ENCODE results near the gene GALNT8. TPM values are rescaled to one million over a fixed set of nuclear protein-coding genes. Genes with fewer than 3 reads are reported as not detected.

The GALNT8 gene
- total RNA-seq, 2 experiments from 2014 or later: 0.08 TPM; not detected in 1

GRCh38 chr12:4769073-4769472 lies 48.9 kb downstream of the GALNT8 start:
- Mint-ChIP-seq H3K36me3 (no peaks in the 10 kb centered on the region), H3K27ac (no peak overlapping the region), H3K27me3 (peaks cover 3% of the 10 kb centered on the region), H3K4me3 (no peak overlapping the region), H3K9me3 (no peaks in the 10 kb centered on the region), H3K4me1 (no peaks in the 10 kb centered on the region)
- no peak for DNase-seq

GRCh38 chr12:4771172-4771959 lies 51.2 kb downstream of the GALNT8 start:
- H3K27me3 Mint-ChIP-seq: peaks cover 3% of the 10 kb centered on the region
- no peaks in the 10 kb centered on the region for H3K4me1 Mint-ChIP-seq
- H3K36me3 Mint-ChIP-seq: no peaks in the 10 kb centered on the region
- H3K4me3 Mint-ChIP-seq: no peak overlapping the region
- no peaks in the 10 kb centered on the region for H3K9me3 Mint-ChIP-seq
- H3K27ac Mint-ChIP-seq: no peak overlapping the region
- no peak for DNase-seq

GRCh38 chr12:4771960-4772566 lies 51.9 kb downstream of the GALNT8 start:
- H3K4me1 Mint-ChIP-seq: no peaks in the 10 kb centered on the region
- no peaks in the 10 kb centered on the region for H3K9me3 Mint-ChIP-seq
- no peak overlapping the region for H3K4me3 Mint-ChIP-seq
- H3K27ac Mint-ChIP-seq: no peak overlapping the region
- no peaks in the 10 kb centered on the region for H3K36me3 Mint-ChIP-seq
- peaks cover 3% of the 10 kb centered on the region for H3K27me3 Mint-ChIP-seq
- no peak for DNase-seq

- peaks cover 2% of the 10 kb centered on the region for H3K27me3 Mint-ChIP-seq
- no peaks in the 10 kb centered on the region for H3K36me3 Mint-ChIP-seq
- H3K4me1 Mint-ChIP-seq: no peaks in the 10 kb centered on the region
- H3K27ac Mint-ChIP-seq: no peak overlapping the region
- H3K9me3 Mint-ChIP-seq: no peaks in the 10 kb centered on the region
- no peak overlapping the region for H3K4me3 Mint-ChIP-seq
- no peak for DNase-seq
These were observed 55.7 kb downstream of the GALNT8 start for GRCh38 chr12:4775936-4776335.

GRCh38 chr12:4779749-4780148 lies 59.5 kb downstream of the GALNT8 start:
- no peaks in the 10 kb centered on the region for H3K27me3 Mint-ChIP-seq
- no peak overlapping the region for H3K4me3 Mint-ChIP-seq
- no peaks in the 10 kb centered on the region for H3K4me1 Mint-ChIP-seq
- no peaks in the 10 kb centered on the region for H3K9me3 Mint-ChIP-seq
- no peak for DNase-seq
- no peak overlapping the region for H3K27ac Mint-ChIP-seq
- no peaks in the 10 kb centered on the region for H3K36me3 Mint-ChIP-seq

GRCh38 chr12:4780641-4781611 lies 60.7 kb downstream of the GALNT8 start:
- Mint-ChIP-seq H3K36me3 (no peaks in the 10 kb centered on the region), H3K9me3 (no peaks in the 10 kb centered on the region), H3K4me3 (no peak overlapping the region), H3K4me1 (no peaks in the 10 kb centered on the region), H3K27ac (no peak overlapping the region), H3K27me3 (no peaks in the 10 kb centered on the region)
- no peak for DNase-seq

GRCh38 chr12:4784404-4785054 lies 64.3 kb downstream of the GALNT8 start:
- H3K9me3 Mint-ChIP-seq: no peaks in the 10 kb centered on the region
- H3K27me3 Mint-ChIP-seq: no peaks in the 10 kb centered on the region
- H3K27ac Mint-ChIP-seq: no peak overlapping the region
- H3K4me3 Mint-ChIP-seq: no peak overlapping the region
- H3K4me1 Mint-ChIP-seq: no peaks in the 10 kb centered on the region
- DNase-seq: no peak
- H3K36me3 Mint-ChIP-seq: no peaks in the 10 kb centered on the region

- no peak overlapping the region for H3K4me3 Mint-ChIP-seq
- H3K36me3 Mint-ChIP-seq: peaks cover 1% of the 10 kb centered on the region
- no peaks in the 10 kb centered on the region for H3K4me1 Mint-ChIP-seq
- H3K9me3 Mint-ChIP-seq: peaks cover 2% of the 10 kb centered on the region
- no peak for DNase-seq
- H3K27ac Mint-ChIP-seq: no peak overlapping the region
- no peaks in the 10 kb centered on the region for H3K27me3 Mint-ChIP-seq
These were observed 66.6 kb downstream of the GALNT8 start for GRCh38 chr12:4786795-4787194.

GRCh38 chr12:4787965-4788364 lies 67.8 kb downstream of the GALNT8 start:
- no peaks in the 10 kb centered on the region for H3K27me3 Mint-ChIP-seq

GRCh38 chr12:4789776-4790175 lies 69.6 kb downstream of the GALNT8 start:
- H3K4me3 Mint-ChIP-seq: no peak overlapping the region
- no peak overlapping the region for H3K27ac Mint-ChIP-seq
- H3K4me1 Mint-ChIP-seq: no peaks in the 10 kb centered on the region
- H3K9me3 Mint-ChIP-seq: peaks cover 2% of the 10 kb centered on the region
- no peaks in the 10 kb centered on the region for H3K27me3 Mint-ChIP-seq
- peaks cover 1% of the 10 kb centered on the region for H3K36me3 Mint-ChIP-seq
- DNase-seq: no peak

More at GRCh38 chr12:4787965-4788364, 67.8 kb downstream of the GALNT8 start:
- no peak overlapping the region for H3K4me3 Mint-ChIP-seq
- no peak for DNase-seq
- H3K9me3 Mint-ChIP-seq: peaks cover 2% of the 10 kb centered on the region
- no peak overlapping the region for H3K27ac Mint-ChIP-seq
- H3K4me1 Mint-ChIP-seq: no peaks in the 10 kb centered on the region
- H3K36me3 Mint-ChIP-seq: peaks cover 1% of the 10 kb centered on the region

GRCh38 chr12:4791497-4791896 lies 71.3 kb downstream of the GALNT8 start:
- no peak for DNase-seq
- Mint-ChIP-seq H3K36me3 (peaks cover 1% of the 10 kb centered on the region), H3K27ac (no peak overlapping the region), H3K9me3 (peaks cover 2% of the 10 kb centered on the region), H3K4me3 (no peak overlapping the region), H3K4me1 (no peaks in the 10 kb centered on the region), H3K27me3 (no peaks in the 10 kb centered on the region)

- H3K27ac Mint-ChIP-seq: no peak overlapping the region
- peaks cover 1% of the 10 kb centered on the region for H3K36me3 Mint-ChIP-seq
- DNase-seq: no peak
- peaks cover 3% of the 10 kb centered on the region for H3K27me3 Mint-ChIP-seq
- H3K9me3 Mint-ChIP-seq: peaks cover 2% of the 10 kb centered on the region
- no peak overlapping the region for H3K4me3 Mint-ChIP-seq
- H3K4me1 Mint-ChIP-seq: no peaks in the 10 kb centered on the region
These were observed 74.3 kb downstream of the GALNT8 start for GRCh38 chr12:4794491-4794890.

GRCh38 chr12:4796216-4796615 lies 76.0 kb downstream of the GALNT8 start:
- Mint-ChIP-seq H3K9me3 (peaks cover 2% of the 10 kb centered on the region), H3K27ac (no peak overlapping the region), H3K27me3 (peaks cover 3% of the 10 kb centered on the region), H3K4me1 (no peaks in the 10 kb centered on the region), H3K4me3 (no peak overlapping the region), H3K36me3 (no peaks in the 10 kb centered on the region)
- DNase-seq: no peak

GRCh38 chr12:4796694-4797482 lies 76.7 kb downstream of the GALNT8 start:
- Mint-ChIP-seq H3K9me3 (no peaks in the 10 kb centered on the region), H3K4me1 (no peaks in the 10 kb centered on the region), H3K27ac (no peak overlapping the region), H3K36me3 (no peaks in the 10 kb centered on the region), H3K27me3 (peaks cover 3% of the 10 kb centered on the region), H3K4me3 (no peak overlapping the region)
- DNase-seq: no peak
